HEK293 (cell line): ENCODE data around the gene KIF11.

ENCODE experiments used
- CTCF ChIA-PET: fragments of 350-600 bp; formaldehyde crosslinking; extraction: SDS; loops from one replicate; lab custom pipeline; 2021; ENCODE audit warnings: antibody characterized with exemption; lab: Yijun Ruan, JAX
- POLR2A ChIA-PET: fragments of 300-600 bp; formaldehyde crosslinking; extraction: SDS; loops from one replicate; lab custom pipeline; 2020; ENCODE audit warnings: antibody characterized with exemption, inconsistent platforms; lab: Yijun Ruan, JAX
- H3K27ac ChIP-seq: fragments of 200-500 bp; sonication (Bioruptor generic); 2 replicates; pipeline ENCODE4 v1.5.1; 2014; ENCODE audit warnings: low read depth, low read length, control low read depth, inconsistent platforms; ENCODE audit errors: extremely low read depth
- H3K36me3 ChIP-seq, 2 experiments: fragments of 200-500 bp in 1 of 2; sonication (Bioruptor generic) in 1 of 2; 1 replicate in 1 of 2; 2 replicates in 1 of 2; pipeline ENCODE4 v1.5.1; 2014 to 2017; ENCODE audit warnings: inconsistent platforms in 2 of 2, low read length in 2 of 2; ENCODE audit not compliant: control insufficient read depth in 2 of 2, insufficient read depth in 1 of 2
- H3K4me1 ChIP-seq: fragments of 200-500 bp; sonication (Bioruptor generic); 2 replicates; pipeline ENCODE4 v1.5.1; 2014; ENCODE audit warnings: mild to moderate bottlenecking, low read length, inconsistent platforms; ENCODE audit not compliant: control insufficient read depth, insufficient read depth
- H3K4me3 ChIP-seq: 2 replicates; pipeline ENCODE4 v1.5.1; 2011; ENCODE audit warnings: low read depth, mild to moderate bottlenecking, control low read depth, low read length, moderate library complexity
- H3K9me3 ChIP-seq: fragments of 200-500 bp; sonication (Bioruptor generic); 2 replicates; pipeline ENCODE4 v1.5.1; 2014; ENCODE audit warnings: low read depth, low read length, inconsistent platforms; ENCODE audit not compliant: control insufficient read depth, insufficient read depth
- BCL11A ChIP-seq: fragments of 450-650 bp; formaldehyde crosslinking; IDR thresholded peaks from 2 replicates; pipeline ENCODE4 v1.5.1; 2016; ENCODE audit warnings: low read depth, missing biosample characterization, missing genetic modification characterization
- GLI2 ChIP-seq: fragments of 450-650 bp; formaldehyde crosslinking; IDR thresholded peaks from 2 replicates; pipeline ENCODE4; 2017; ENCODE audit warnings: missing biosample characterization, missing genetic modification characterization, low read depth, borderline replicate concordance
- IKZF3 ChIP-seq: fragments of 450-650 bp; IDR thresholded peaks from 2 replicates; pipeline ENCODE4 v1.5.0; 2018; ENCODE audit warnings: missing biosample characterization, mild to moderate bottlenecking, missing genetic modification characterization, moderate library complexity
- KLF1 ChIP-seq: fragments of 450-650 bp; formaldehyde crosslinking; IDR thresholded peaks from 2 replicates; pipeline ENCODE4 v1.5.1; 2016; ENCODE audit warnings: missing biosample characterization, missing genetic modification characterization
- RBAK ChIP-seq: fragments of 450-650 bp; formaldehyde crosslinking; IDR thresholded peaks from 2 replicates; pipeline ENCODE4 v1.5.1; 2016; ENCODE audit warnings: missing biosample characterization, missing genetic modification characterization
- TCF7L2 ChIP-seq: IDR thresholded peaks from 2 replicates; pipeline ENCODE4 v1.6.1; 2011; ENCODE audit warnings: low read depth, mild to moderate bottlenecking, inconsistent platforms, low read length, moderate library complexity, borderline replicate concordance
- ZBTB49 ChIP-seq: fragments of 450-650 bp; formaldehyde crosslinking; IDR thresholded peaks from 2 replicates; pipeline ENCODE4 v1.5.1; 2016; ENCODE audit warnings: missing biosample characterization, missing genetic modification characterization, low read depth
- ZFP69B ChIP-seq: fragments of 450-650 bp; formaldehyde crosslinking; IDR thresholded peaks from 2 replicates; pipeline ENCODE4 v1.5.1; 2016; ENCODE audit warnings: missing biosample characterization, missing genetic modification characterization
- ZNF133 ChIP-seq: fragments of 450-650 bp; formaldehyde crosslinking; IDR thresholded peaks from 2 replicates; pipeline ENCODE4 v1.5.1; 2016; ENCODE audit warnings: missing biosample characterization, missing genetic modification characterization
- ZNF140 ChIP-seq: fragments of 450-650 bp; formaldehyde crosslinking; IDR thresholded peaks from 2 replicates; pipeline ENCODE4 v1.5.1; 2016; ENCODE audit warnings: missing biosample characterization, missing genetic modification characterization
- ZNF155 ChIP-seq: fragments of 450-650 bp; formaldehyde crosslinking; IDR thresholded peaks from 2 replicates; pipeline ENCODE4 v1.5.1; 2016; ENCODE audit warnings: missing biosample characterization, missing genetic modification characterization
- ZNF169 ChIP-seq: fragments of 450-650 bp; formaldehyde crosslinking; IDR thresholded peaks from 2 replicates; pipeline ENCODE4 v1.5.1; 2016; ENCODE audit warnings: missing biosample characterization, missing genetic modification characterization
- ZNF248 ChIP-seq: fragments of 450-650 bp; formaldehyde crosslinking; IDR thresholded peaks from 2 replicates; pipeline ENCODE4 v1.5.1; 2017; ENCODE audit warnings: missing biosample characterization, missing genetic modification characterization
- ZNF292 ChIP-seq: fragments of 450-650 bp; formaldehyde crosslinking; IDR thresholded peaks from 2 replicates; pipeline ENCODE4 v1.5.1; 2016; ENCODE audit warnings: low read depth, missing biosample characterization, missing genetic modification characterization, borderline replicate concordance
- ZNF341 ChIP-seq: fragments of 450-650 bp; formaldehyde crosslinking; IDR thresholded peaks from 2 replicates; pipeline ENCODE4; 2016; ENCODE audit warnings: low read depth, missing biosample characterization, missing genetic modification characterization
- ZNF394 ChIP-seq: fragments of 450-650 bp; formaldehyde crosslinking; IDR thresholded peaks from 2 replicates; pipeline ENCODE4 v1.5.1; 2016; ENCODE audit warnings: missing biosample characterization, missing genetic modification characterization, mild to moderate bottlenecking, moderate library complexity, borderline replicate concordance
- ZNF555 ChIP-seq: fragments of 450-650 bp; formaldehyde crosslinking; conservative IDR thresholded peaks from 2 replicates; pipeline ENCODE4 v1.5.1; 2017; ENCODE audit warnings: missing biosample characterization, mild to moderate bottlenecking, missing genetic modification characterization, inconsistent platforms
- ZNF558 ChIP-seq: fragments of 450-650 bp; formaldehyde crosslinking; IDR thresholded peaks from 2 replicates; pipeline ENCODE4 v1.5.1; 2016; ENCODE audit warnings: missing biosample characterization, missing genetic modification characterization
- ZNF768 ChIP-seq: fragments of 450-650 bp; formaldehyde crosslinking; IDR thresholded peaks from 2 replicates; pipeline ENCODE4 v1.5.1; 2018; ENCODE audit warnings: missing biosample characterization, mild to moderate bottlenecking, missing genetic modification characterization
- ZNF830 ChIP-seq: fragments of 450-650 bp; IDR thresholded peaks from 2 replicates; pipeline ENCODE4 v1.5.0; 2018; ENCODE audit warnings: missing biosample characterization, missing genetic modification characterization, low read depth, mild to moderate bottlenecking, moderate library complexity
- ZNF843 ChIP-seq: fragments of 450-650 bp; formaldehyde crosslinking; IDR thresholded peaks from 2 replicates; pipeline ENCODE4 v1.5.1; 2016; ENCODE audit warnings: missing biosample characterization, missing genetic modification characterization
- ZSCAN18 ChIP-seq: fragments of 450-650 bp; formaldehyde crosslinking; IDR thresholded peaks from 2 replicates; pipeline ENCODE4 v1.5.1; 2016; ENCODE audit warnings: missing biosample characterization, missing genetic modification characterization
- TF ChIP-seq, protein P1 (sequence below): fragments of 450-650 bp; formaldehyde crosslinking; IDR thresholded peaks from 2 replicates; pipeline ENCODE4 v1.5.1; 2016; ENCODE audit warnings: missing biosample characterization, missing genetic modification characterization, borderline replicate concordance
- TF ChIP-seq, protein P2 (sequence below): fragments of 450-650 bp; formaldehyde crosslinking; optimal IDR thresholded peaks from 2 replicates; pipeline ENCODE3; 2016; ENCODE audit warnings: missing biosample characterization, mild to moderate bottlenecking, missing genetic modification characterization

Gene KIF11

DNA sequence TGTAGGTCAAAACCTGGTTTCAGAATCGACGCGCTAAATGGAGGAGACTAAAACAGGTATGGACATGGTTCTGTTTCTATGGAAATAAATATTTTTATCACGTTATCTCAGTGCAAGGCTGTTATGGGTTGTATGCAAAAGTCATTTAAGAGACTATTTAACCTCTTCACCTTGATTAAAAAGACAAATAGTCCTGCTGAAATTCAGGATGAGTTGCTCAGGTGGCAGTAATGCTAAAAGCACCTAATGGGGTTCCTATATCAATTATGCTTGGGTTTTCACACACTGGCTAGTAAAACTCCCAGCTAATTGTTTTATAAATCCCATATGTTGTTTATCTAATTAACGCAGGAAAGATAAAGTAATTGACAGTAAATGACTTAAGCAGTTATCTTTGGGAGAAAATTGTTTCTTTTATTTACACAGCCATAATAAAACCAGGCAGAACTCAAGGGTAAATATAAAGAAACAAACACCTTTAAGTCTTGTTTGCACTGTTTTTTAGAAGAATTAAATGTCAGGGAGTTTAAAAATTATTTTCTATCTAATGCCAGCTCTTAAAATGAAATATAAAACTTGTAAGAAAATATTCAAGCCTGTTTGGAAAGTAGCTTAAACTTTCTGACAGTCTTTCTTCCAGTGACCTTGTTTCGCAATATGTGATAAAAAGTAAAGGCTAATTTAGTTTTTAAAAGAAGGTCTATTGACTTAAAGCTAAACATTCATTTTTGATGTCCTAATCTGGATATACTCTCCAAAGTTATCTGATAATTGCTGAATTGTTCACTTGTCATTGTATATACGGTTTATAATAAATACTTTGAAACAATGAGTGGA is 100.0 kb downstream of the KIF11 start (continued):
- TF ChIP-seq IKZF3 (tag by site-specific recombination) (peak; percentile 72), ZNF830 (no peak), KLF1 (tag by site-specific recombination) (no peak), RBAK (tag by site-specific recombination) (no peak), ZNF341 (tag by site-specific recombination) (no peak), GLI2 (tag by site-specific recombination) (0 out of 2 replicates have a peak, but pooled peaks have one; percentile 17), ZNF169 (no peak), ZNF133 (no peak), ZNF843 (no peak), TCF7L2 (peak; percentile 34; the same call in 1 of the 2 replicates), ZNF140 (no peak), ZNF248 (tag by site-specific recombination) (no peak), ZNF155 (tag by site-specific recombination) (no peak), ZNF394 (tag by site-specific recombination) (no peak)
- TF ChIP-seq, protein P1, sequence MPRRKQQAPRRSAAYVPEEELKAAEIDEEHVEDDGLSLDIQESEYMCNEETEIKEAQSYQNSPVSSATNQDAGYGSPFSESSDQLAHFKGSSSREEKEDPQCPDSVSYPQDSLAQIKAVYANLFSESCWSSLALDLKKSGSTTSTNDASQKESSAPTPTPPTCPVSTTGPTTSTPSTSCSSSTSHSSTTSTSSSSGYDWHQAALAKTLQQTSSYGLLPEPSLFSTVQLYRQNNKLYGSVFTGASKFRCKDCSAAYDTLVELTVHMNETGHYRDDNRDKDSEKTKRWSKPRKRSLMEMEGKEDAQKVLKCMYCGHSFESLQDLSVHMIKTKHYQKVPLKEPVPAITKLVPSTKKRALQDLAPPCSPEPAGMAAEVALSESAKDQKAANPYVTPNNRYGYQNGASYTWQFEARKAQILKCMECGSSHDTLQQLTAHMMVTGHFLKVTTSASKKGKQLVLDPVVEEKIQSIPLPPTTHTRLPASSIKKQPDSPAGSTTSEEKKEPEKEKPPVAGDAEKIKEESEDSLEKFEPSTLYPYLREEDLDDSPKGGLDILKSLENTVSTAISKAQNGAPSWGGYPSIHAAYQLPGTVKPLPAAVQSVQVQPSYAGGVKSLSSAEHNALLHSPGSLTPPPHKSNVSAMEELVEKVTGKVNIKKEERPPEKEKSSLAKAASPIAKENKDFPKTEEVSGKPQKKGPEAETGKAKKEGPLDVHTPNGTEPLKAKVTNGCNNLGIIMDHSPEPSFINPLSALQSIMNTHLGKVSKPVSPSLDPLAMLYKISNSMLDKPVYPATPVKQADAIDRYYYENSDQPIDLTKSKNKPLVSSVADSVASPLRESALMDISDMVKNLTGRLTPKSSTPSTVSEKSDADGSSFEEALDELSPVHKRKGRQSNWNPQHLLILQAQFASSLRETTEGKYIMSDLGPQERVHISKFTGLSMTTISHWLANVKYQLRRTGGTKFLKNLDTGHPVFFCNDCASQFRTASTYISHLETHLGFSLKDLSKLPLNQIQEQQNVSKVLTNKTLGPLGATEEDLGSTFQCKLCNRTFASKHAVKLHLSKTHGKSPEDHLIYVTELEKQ: no peak
- TF ChIP-seq, protein P2, sequence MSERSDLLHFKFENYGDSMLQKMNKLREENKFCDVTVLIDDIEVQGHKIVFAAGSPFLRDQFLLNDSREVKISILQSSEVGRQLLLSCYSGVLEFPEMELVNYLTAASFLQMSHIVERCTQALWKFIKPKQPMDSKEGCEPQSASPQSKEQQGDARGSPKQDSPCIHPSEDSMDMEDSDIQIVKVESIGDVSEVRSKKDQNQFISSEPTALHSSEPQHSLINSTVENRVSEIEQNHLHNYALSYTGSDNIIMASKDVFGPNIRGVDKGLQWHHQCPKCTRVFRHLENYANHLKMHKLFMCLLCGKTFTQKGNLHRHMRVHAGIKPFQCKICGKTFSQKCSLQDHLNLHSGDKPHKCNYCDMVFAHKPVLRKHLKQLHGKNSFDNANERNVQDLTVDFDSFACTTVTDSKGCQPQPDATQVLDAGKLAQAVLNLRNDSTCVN (tag by site-specific recombination): no peak

DNA sequence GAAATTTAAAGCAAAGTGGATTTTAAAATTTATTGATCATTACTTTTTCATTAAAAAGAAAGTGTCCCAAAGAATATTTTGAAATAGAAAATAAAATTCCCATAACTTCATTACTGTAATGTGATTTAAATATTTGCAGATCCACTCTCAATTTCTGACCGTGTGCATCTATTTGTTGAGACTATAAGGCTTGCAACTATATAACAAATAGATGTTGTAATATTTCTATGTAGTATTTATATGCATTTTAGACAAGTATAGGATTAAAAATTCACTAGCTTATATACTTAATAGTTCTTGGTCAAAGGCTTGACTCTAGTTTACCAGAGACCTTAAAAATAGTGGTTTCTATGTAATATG is 100.6 kb downstream of the KIF11 start:
- POLR2A ChIA-PET: interaction anchor here (0.8 kb wide), 1 partner anchor 102 kb away, joined by 3 read pairs; no protein-coding TSS in a partner anchor
- no peak overlapping the region for H3K27ac ChIP-seq
- peaks cover 6% of the 10 kb centered on the region for H3K4me1 ChIP-seq
- TF ChIP-seq ZNF768 (tag by site-specific recombination) (no peak), ZNF555 (tag by site-specific recombination) (no peak), ZNF292 (tag by site-specific recombination) (no peak), ZNF558 (no peak), ZSCAN18 (tag by site-specific recombination) (no peak), ZBTB49 (no peak), BCL11A (tag by site-specific recombination) (no peak), ZFP69B (tag by site-specific recombination) (no peak)
- TF ChIP-seq, all 188 proteins: peak for 0
- Histone ChIP-seq H3K36me3 (peaks cover 0 to 15% of the 10 kb centered on the region in 2 experiments; a peak in 1 of 3 replicates), H3K4me3 (no peak overlapping the region), H3K9me3 (no peaks in the 10 kb centered on the region)
- CTCF ChIA-PET: no interaction called here
